PC-3 (cell line): ENCODE results near the gene NSMF. TPM values are rescaled to one million over a fixed set of nuclear protein-coding genes. Genes with fewer than 3 reads are reported as not detected.
A peak's percentile ranks its signal among the peaks of the same experiment; 100 is the strongest.

Experiments used
- ATAC-seq: fragments of 200-7000 bp; cut with Tn5 transposase; 2 replicates; pipeline ENCODE4 v1.9.1; 2020; ENCODE audit warnings: mild to moderate bottlenecking, moderate library complexity
- BruUV-seq: library from RNA; stranded (reverse); fragments of 400-500 nt; replicated peaks from 2 replicates; lab custom pipeline; 2021; lab: Mats Ljungman, UMichigan
- CTCF ChIA-PET: fragments of 300-600 bp; sonication (Branson Sonifier 250); formaldehyde crosslinking; loops from one replicate; lab custom pipeline; 2022; ENCODE audit warnings: antibody characterized with exemption; lab: Charles Lee
- POLR2A ChIA-PET: fragments of 300-600 bp; sonication (Branson Sonifier 250); formaldehyde crosslinking; loops from one replicate; lab custom pipeline; 2022; ENCODE audit warnings: antibody characterized with exemption; ENCODE audit not compliant: unreplicated experiment; lab: Charles Lee
- DNase-seq: peaks from one replicate; pipeline ENCODE4 v3.0.0-alpha.2; 2015
- H2AFZ ChIP-seq: fragments of 300-600 bp; sonication (generic); 2 replicates; pipeline ENCODE4 v1.6.0; 2016; ENCODE audit warnings: antibody characterized with exemption, low read length
- H3F3A ChIP-seq: fragments of 300-600 bp; sonication (generic); one replicate; pipeline ENCODE4 v1.6.0; 2017; ENCODE audit warnings: antibody characterized with exemption, low read length, control low read depth, mild to moderate bottlenecking; ENCODE audit not compliant: unreplicated experiment
- H3K27ac ChIP-seq: fragments of 300-600 bp; sonication (generic); 2 replicates; pipeline ENCODE4 v1.5.1; 2016; ENCODE audit warnings: mild to moderate bottlenecking, low read length
- H3K27me3 ChIP-seq: fragments of 300-600 bp; sonication (generic); 2 replicates; pipeline ENCODE4 v1.6.1; 2016; ENCODE audit warnings: low read length, mixed read lengths
- H3K36me3 ChIP-seq: fragments of 300-600 bp; sonication (generic); 2 replicates; pipeline ENCODE4 v1.6.1; 2016; ENCODE audit warnings: low read depth, mixed run types, low read length, mixed read lengths
- H3K4me1 ChIP-seq: fragments of 300-600 bp; sonication (generic); 2 replicates; pipeline ENCODE4 v1.5.1; 2016; ENCODE audit warnings: low read length; ENCODE audit not compliant: insufficient read depth
- H3K4me2 ChIP-seq: fragments of 300-600 bp; sonication (generic); 2 replicates; pipeline ENCODE4 v1.6.0; 2016; ENCODE audit warnings: low read length
- H3K4me3 ChIP-seq: fragments of 300-600 bp; sonication (generic); 2 replicates; pipeline ENCODE4 v1.5.1; 2016; ENCODE audit warnings: mild to moderate bottlenecking, low read length, mixed read lengths
- H3K79me2 ChIP-seq: fragments of 300-600 bp; sonication (generic); 2 replicates; pipeline ENCODE4 v1.6.1; 2017; ENCODE audit warnings: low read length, mixed read lengths
- H3K9ac ChIP-seq: fragments of 300-600 bp; sonication (generic); 2 replicates; pipeline ENCODE4 v1.6.0; 2016; ENCODE audit warnings: mild to moderate bottlenecking, low read length
- H3K9me2 ChIP-seq: fragments of 300-600 bp; sonication (generic); replicated peaks from 2 replicates; pipeline ENCODE4 v1.6.1; 2016; ENCODE audit warnings: mixed run types, low read length, mixed read lengths
- H3K9me3 ChIP-seq: fragments of 300-600 bp; sonication (generic); 2 replicates; pipeline ENCODE4 v1.6.1; 2016; ENCODE audit warnings: low read length, mixed read lengths
- H4K20me1 ChIP-seq: fragments of 300-600 bp; sonication (generic); 2 replicates; pipeline ENCODE4 v1.6.1; 2016; ENCODE audit warnings: low read length, mixed read lengths
- CTCF ChIP-seq: fragments of 300-600 bp; sonication (generic); conservative IDR thresholded peaks from 2 replicates; pipeline ENCODE4 v1.5.1; 2017; ENCODE audit warnings: antibody characterized with exemption, low read depth, mild to moderate bottlenecking, low read length
- EZH2 ChIP-seq: fragments of 300-600 bp; sonication (generic); IDR thresholded peaks from one replicate; pipeline ENCODE4 v1.6.1; 2017; ENCODE audit warnings: antibody characterized with exemption, mild to moderate bottlenecking, low read length; ENCODE audit not compliant: unreplicated experiment
- EZH2phosphoT487 ChIP-seq: fragments of 300-600 bp; sonication (generic); IDR thresholded peaks from 2 replicates; pipeline ENCODE4 v1.6.1; 2018; ENCODE audit warnings: mild to moderate bottlenecking, antibody characterized with exemption, low read length, borderline replicate concordance
- intact Hi-C: fragments of 100-400 bp; cut with micrococcal nuclease; formaldehyde crosslinking; loops from 2 replicates; pipeline ENCODE4 v1.9.0; 2023
- total RNA-seq: library from RNA; depleted of rRNA; stranded (reverse); fragments of >200 nt; gene quantifications from 2 replicates; pipeline ENCODE4 v1.2.3, GENCODE V29; 2014

Gene NSMF
- total RNA-seq, 1 experiment from 2014 or later: 30.8 TPM

- peak overlapping the region; percentile 68 for H3K4me2 ChIP-seq
- intact Hi-C loops: no loop called here
- H3K4me3 ChIP-seq: 0 out of 2 replicates have a peak overlapping the region, but pooled peaks have one; percentile 23
- DNase-seq (no peak), ATAC-seq (no peak; the same call in 1 of the 2 replicates)
- ChIA-PET POLR2A (no interaction called here), CTCF (no interaction called here)
- H3K9ac ChIP-seq: peak overlapping the region; percentile 24; the same call in 1 of the 2 replicates
- BruUV-seq: no TSS peak
- H3K27ac ChIP-seq: no peak overlapping the region
- H3K36me3 ChIP-seq: no peaks in the 10 kb centered on the region
- H3K9me3 ChIP-seq: no peaks in the 10 kb centered on the region
- no peaks in the 10 kb centered on the region for H4K20me1 ChIP-seq
- TF ChIP-seq EZH2: no peak
- no peak for TF ChIP-seq EZH2phosphoT487
- no peaks in the 10 kb centered on the region for H3K27me3 ChIP-seq
- H3F3A ChIP-seq: no peaks in the 10 kb centered on the region
- peaks cover 12% of the 10 kb centered on the region for H3K4me1 ChIP-seq
- H3K9me2 ChIP-seq: no peaks in the 10 kb centered on the region
- peak overlapping the region; percentile 14; the same call in 1 of the 2 replicates for H2AFZ ChIP-seq
- H3K79me2 ChIP-seq: no peaks in the 10 kb centered on the region
Measured at GRCh38 chr9:137435381-137435891, 23.7 kb downstream of the NSMF start.

GRCh38 chr9:137434498-137435380, 24.4 kb downstream of the NSMF start:
- no peaks in the 10 kb centered on the region for H3F3A ChIP-seq
- no peaks in the 10 kb centered on the region for H3K27me3 ChIP-seq
- peaks cover 12% of the 10 kb centered on the region for H3K4me1 ChIP-seq
- H3K9me3 ChIP-seq: no peaks in the 10 kb centered on the region
- no peak overlapping the region for H3K9ac ChIP-seq
- no peaks in the 10 kb centered on the region for H3K9me2 ChIP-seq
- BruUV-seq: no TSS peak
- no peaks in the 10 kb centered on the region for H4K20me1 ChIP-seq
- no peak overlapping the region for H2AFZ ChIP-seq
- no peaks in the 10 kb centered on the region for H3K36me3 ChIP-seq
- H3K4me3 ChIP-seq: no peak overlapping the region
- no peak overlapping the region for H3K4me2 ChIP-seq
- TF ChIP-seq EZH2phosphoT487 (no peak), EZH2 (no peak), CTCF (no peak)
- ChIA-PET CTCF (no interaction called here), POLR2A (no interaction called here)
- no peaks in the 10 kb centered on the region for H3K79me2 ChIP-seq
- H3K27ac ChIP-seq: no peak overlapping the region
- DNase-seq: no peak
- intact Hi-C loops: no loop called here
- ATAC-seq: no peak

- Histone ChIP-seq H3K36me3 (no peaks in the 10 kb centered on the region), H3K4me1 (peaks cover 12% of the 10 kb centered on the region), H3K9me3 (no peaks in the 10 kb centered on the region), H3K9ac (no peak overlapping the region), H2AFZ (no peak overlapping the region), H3K27me3 (no peaks in the 10 kb centered on the region), H4K20me1 (no peaks in the 10 kb centered on the region), H3F3A (no peaks in the 10 kb centered on the region), H3K4me2 (no peak overlapping the region), H3K27ac (no peak overlapping the region), H3K4me3 (no peak overlapping the region), H3K79me2 (no peaks in the 10 kb centered on the region), H3K9me2 (no peaks in the 10 kb centered on the region)
- no TSS peak for BruUV-seq
- no peak for TF ChIP-seq CTCF
- no peak for TF ChIP-seq EZH2phosphoT487
- TF ChIP-seq EZH2: no peak
- DNase-seq: no peak
- intact Hi-C loops: no loop called here
- ChIA-PET POLR2A (no interaction called here), CTCF (no interaction called here)
- no peak for ATAC-seq
Measured at GRCh38 chr9:137433916-137434431, 25.2 kb downstream of the NSMF start.
